Muscle of arm (tissue), 14 donors: ENCODE measurements around the gene OR4D10. TPM values are rescaled to one million over a fixed set of nuclear protein-coding genes. Genes with fewer than 3 reads are reported as not detected.
"Not testable (repeated sequence)": the region's sequence is repeated elsewhere in the genome, so short reads cannot be mapped to it uniquely, and the experiment has no call there.

Experiments used
- DNase-seq: peaks from one replicate; pipeline ENCODE4 v3.0.0-alpha.2; 2013
- long read RNA-seq, 11 donors: transcript quantifications; one replicate each; lab custom pipeline, GENCODE V29; 2026
- polyA plus RNA-seq, 12 donors: library from polyadenylated mRNA; unstranded; fragments of 120-200 nt; gene quantifications; one replicate each; pipeline ENCODE4 v1.2.1, GENCODE V29; 2013; ENCODE audit not compliant: insufficient read length in 12 of 12

The OR4D10 gene
- polyA plus RNA-seq: not detected
- long read RNA-seq, donor 1: 0 reads
- long read RNA-seq, donor 2: 0 reads
- long read RNA-seq, donor 3: 0 reads
- long read RNA-seq, donor 4: 0 reads
- long read RNA-seq, donor 5: 0 reads
- long read RNA-seq, donor 6: 0 reads
- long read RNA-seq, donor 7: 0 reads
- long read RNA-seq, donor 8: 0 reads
- long read RNA-seq, donor 9: 0 reads
- long read RNA-seq, donor 10: 0 reads
- long read RNA-seq, donor 11: 0 reads

DNA sequence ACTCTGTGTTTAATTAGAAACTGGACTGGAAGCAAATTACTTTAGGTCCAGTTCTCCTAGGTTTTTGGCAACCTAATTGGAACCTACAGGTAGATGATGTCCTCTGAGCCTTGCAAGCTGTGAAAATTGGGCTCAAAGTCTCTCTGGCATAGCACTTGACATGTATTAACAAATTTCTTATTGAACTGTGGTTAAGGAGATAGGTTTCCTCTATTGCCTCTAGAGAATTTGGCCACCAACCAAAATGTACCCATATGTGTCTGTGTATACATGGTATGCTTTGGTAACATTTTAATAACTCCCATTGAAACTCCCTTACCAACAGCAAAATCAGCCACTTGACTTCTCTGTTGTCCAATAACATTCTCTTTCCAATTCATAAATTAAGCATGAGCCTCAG lies at the start of gene OR4D10:
TSS of gene OR4D10 (plus strand) at position 301 of the 400 bp plus-strand sequence. CDS start 4,115 bp downstream, outside the sequence.
- DNase-seq: no peak

DNA sequence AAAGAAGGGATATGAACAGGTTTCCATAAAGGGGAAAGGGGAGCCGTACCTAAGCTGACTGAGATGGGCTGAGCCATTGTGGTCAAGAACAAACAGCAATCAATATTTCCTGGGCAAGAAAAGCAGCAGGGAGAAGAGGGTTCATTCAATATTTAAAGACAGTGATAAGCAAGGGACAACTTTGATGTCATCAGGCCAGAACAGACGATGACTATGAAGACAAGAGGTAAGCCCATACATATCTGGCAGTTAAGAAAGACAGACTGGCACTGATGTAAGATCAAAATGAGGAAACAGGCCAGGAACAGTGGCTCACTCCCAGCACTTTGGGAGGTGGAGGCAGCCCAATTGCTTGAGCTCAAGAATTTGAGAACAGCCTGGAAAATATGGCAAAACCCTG lies 49.3 kb upstream of the OR4D10 start:
- DNase-seq: no peak

GRCh38 chr11:59425131-59425530 lies 48.0 kb upstream of the OR4D10 start:
- DNase-seq: no peak

- DNase-seq: no peak
These were observed 46.6 kb upstream of the OR4D10 start, which contains the start of gene OR5A2 for GRCh38 chr11:59426361-59427067. Gene OR5A2, minus strand, starts transcription at chr11:59426413. Its CDS starts 3,460 bp downstream, at chr11:59422953.

- DNase-seq: no peak
These were observed 46.1 kb upstream of the OR4D10 start for GRCh38 chr11:59427068-59427382.

GRCh38 chr11:59429924-59430516 lies 43.1 kb upstream of the OR4D10 start:
- peak; percentile 29 for DNase-seq

DNA sequence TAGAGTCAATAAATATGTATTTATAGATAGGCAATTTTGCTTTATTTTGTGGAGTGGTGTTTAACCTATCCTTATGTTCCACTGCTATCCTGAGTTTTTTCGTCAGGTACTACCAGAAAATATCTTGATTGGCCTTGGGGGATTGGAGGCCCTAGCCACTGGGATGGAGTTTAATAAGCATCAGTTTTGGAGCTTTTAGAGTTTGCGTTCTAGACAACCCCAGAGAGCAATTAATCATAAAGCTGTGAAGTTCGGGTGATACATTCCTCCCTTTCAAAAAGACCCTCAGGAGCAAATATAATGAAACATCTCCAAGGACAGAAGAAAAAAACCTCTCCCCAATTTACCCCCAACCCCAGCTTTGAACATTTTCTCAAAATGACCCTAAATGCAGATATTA lies 36.9 kb upstream of the OR4D10 start, which contains the start of gene OR5A1:
TSS of gene OR5A1 (plus strand) at position 301 of the 400 bp plus-strand sequence. CDS start 6,700 bp downstream, outside the sequence.
- DNase-seq: no peak

- DNase-seq: no peak
These were observed 35.3 kb upstream of the OR4D10 start for GRCh38 chr11:59437770-59438169.

GRCh38 chr11:59445624-59446023 lies 27.5 kb upstream of the OR4D10 start:
- DNase-seq: not testable (repeated sequence)

- no peak for DNase-seq
These were observed 24.6 kb upstream of the OR4D10 start for GRCh38 chr11:59448484-59448883.

DNA sequence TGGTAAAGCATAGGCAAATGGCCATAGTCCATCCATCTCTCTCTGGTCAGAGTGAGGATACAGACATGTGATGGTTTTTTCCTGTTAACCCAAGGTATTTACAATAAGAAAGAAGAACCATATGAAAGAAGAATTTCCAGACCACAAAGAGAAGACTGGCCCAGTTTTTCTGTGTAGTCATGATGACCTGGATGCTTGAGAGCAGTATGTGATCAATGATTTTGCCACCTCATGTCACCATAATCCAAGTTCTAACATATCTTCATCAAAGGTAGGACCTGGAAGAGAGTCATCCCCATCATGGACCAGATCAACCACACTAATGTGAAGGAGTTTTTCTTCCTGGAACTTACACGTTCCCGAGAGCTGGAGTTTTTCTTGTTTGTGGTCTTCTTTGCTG lies 16.5 kb upstream of the OR4D10 start, which contains the start of gene OR4D6:
TSS of gene OR4D6 (plus strand) at position 301 of the 400 bp plus-strand sequence. CDS start at position 301, 0 bp downstream.
- DNase-seq: no peak

GRCh38 chr11:59459916-59460315 lies 13.2 kb upstream of the OR4D10 start:
- peak; percentile 29 for DNase-seq

- DNase-seq: peak; percentile 67
These were observed 9.9 kb upstream of the OR4D10 start for GRCh38 chr11:59463190-59463641.

DNA sequence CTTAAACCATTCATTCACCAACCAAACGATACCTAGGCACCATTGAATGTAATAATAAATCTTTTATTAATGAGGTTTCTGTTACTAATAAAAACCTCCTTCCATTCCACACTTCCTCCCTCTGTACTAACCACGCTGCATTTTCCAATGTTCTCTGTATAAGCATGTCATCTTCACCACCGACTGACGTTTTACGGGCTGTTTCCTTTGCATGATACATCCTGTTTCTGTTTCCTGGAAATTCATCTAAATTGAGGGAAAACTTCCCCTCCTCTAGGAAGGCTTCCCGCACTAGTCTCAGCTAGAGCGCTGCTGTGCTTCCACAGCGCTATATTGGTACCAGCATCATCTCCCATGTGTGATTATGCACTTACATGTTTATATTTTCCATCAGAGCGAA lies 2.1 kb downstream of the OR4D10 start:
- no peak for DNase-seq

- DNase-seq: no peak
These were observed 6.8 kb downstream of the OR4D10 start for GRCh38 chr11:59479906-59480305.

- DNase-seq: no peak
These were observed 7.2 kb downstream of the OR4D10 start for GRCh38 chr11:59480359-59480758.

- DNase-seq: no peak
These were observed 28.8 kb downstream of the OR4D10 start for GRCh38 chr11:59501931-59502330.

GRCh38 chr11:59503276-59503675 lies 30.2 kb downstream of the OR4D10 start, which contains the start of gene OR4D11:
Gene OR4D11, plus strand, starts transcription at chr11:59503576. Its CDS starts 0 bp downstream, at chr11:59503576.
- no peak for DNase-seq

- no peak for DNase-seq
These were observed 38.0 kb downstream of the OR4D10 start, which contains the start of gene OR4D9 for GRCh38 chr11:59510941-59511589. Gene OR4D9, plus strand, starts transcription at chr11:59511539. Its CDS starts 3,374 bp downstream, at chr11:59514913.

DNA sequence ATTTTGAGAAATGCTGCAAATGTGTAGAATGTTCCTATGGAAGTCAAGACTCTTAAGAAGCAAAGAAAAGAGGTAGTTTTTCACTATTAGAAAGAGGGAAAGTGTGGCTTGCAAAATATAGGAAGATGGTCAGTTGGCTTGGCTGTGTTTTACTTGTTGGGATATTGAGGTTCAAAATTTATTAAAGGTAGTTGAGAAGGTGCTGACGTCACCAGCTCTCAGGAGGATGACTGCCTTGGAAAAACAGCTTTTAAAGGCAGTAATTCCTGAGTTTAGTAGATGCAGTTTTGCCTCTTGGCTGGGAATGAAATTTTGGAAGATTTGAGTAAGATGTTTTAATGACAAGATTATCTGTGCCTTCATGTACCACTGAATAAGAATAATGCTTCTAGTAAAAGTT lies 38.6 kb downstream of the OR4D10 start:
- no peak for DNase-seq

DNA sequence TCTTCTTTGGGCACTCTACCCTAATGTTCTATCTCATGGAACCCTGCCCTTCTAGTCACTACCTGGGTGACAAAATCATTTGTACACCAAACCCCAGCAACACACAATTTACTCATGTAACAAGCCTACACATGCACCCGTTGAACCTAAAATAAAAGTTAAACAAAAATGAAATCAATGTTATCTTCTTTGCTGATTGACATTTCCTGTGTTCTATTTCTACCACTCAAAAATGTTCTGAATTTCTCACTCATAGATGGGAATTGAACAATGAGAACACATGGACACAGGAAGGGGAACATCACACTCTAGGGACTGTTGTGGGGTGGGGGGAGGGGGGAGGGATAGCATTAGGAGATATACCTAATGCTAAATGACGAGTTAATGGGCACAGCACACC lies 47.0 kb downstream of the OR4D10 start:
- DNase-seq: not testable (repeated sequence)

- no peak for DNase-seq
These were observed 47.6 kb downstream of the OR4D10 start for GRCh38 chr11:59520741-59521140.
